Measurements from ENCODE around the gene NEURL3.

NEURL3 gene

DNA sequence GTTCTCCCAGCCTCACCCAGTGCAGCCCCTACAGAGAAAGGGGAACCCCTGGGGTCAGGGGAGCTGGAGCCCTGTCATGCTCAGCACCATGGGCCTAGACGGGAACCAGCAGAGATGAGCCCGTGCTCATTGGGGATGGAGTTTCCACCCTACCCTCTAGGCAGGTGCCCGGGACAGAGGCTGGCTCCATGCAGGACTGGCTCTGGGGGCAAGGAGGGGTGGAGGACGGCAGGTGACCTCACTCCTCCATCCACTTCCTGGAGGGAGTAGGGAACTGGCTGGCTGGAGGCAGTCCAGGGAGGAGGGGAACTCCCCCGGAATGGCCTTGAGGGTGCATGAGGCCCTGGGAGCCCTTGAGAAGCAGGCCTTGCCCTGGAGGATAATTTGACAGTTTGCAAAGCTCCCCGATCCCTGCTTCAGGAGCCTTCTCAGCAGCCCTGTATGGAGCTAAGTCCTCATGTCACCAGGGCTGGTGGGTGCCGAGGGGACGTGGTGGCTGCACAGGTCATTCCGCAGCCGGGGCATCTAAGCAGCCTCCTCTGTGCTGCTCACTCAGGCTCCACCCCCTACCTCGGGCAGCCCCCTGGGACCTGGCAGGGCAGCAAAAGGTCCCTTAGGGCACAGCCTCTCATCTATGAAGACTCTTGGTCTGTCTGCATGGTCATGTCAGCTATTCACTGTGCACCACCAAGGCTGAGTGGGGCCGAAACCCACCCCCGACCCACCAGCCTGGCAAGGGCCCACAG lies 2.1 kb downstream of the NEURL3 start:
- no peak overlapping the region for H3K4me3 ChIP-seq (ENCODE audit: low read depth, low read length)
- H3K4ac ChIP-seq (ENCODE audit: low read depth, low read length), result no peak overlapping the region
- no peaks in the 10 kb centered on the region for H3K27me3 ChIP-seq (ENCODE audit: insufficient read depth, low read length)
- H2BK5ac ChIP-seq (ENCODE audit: low read depth, low read length, poor library complexity), result no peak overlapping the region
- peaks cover 35 to 42% of the 10 kb centered on the region in 2 experiments for H3K4me1 ChIP-seq (ENCODE audit: control insufficient read depth in 1 of 2, insufficient read depth in 2 of 2, low read length in 2 of 2)
- peak overlapping the region; percentile 11 for H4K91ac ChIP-seq (ENCODE audit: low read depth, low read length)
- H4K8ac ChIP-seq (ENCODE audit: low read depth, low read length), result no peak overlapping the region
- no peak overlapping the region for H3K4me2 ChIP-seq (ENCODE audit: low read length)
- no peak for DNase-seq
- H3K9ac ChIP-seq (ENCODE audit: low read length), result no peak overlapping the region
- H3K23ac ChIP-seq (ENCODE audit: low read length), result no peak overlapping the region
- WGBS (ENCODE audit: extremely low coverage, insufficient coverage, insufficient read length), result no CpG with 5 or more reads among the region's 13 CpGs
- no peak overlapping the region for H2AK5ac ChIP-seq (ENCODE audit: low read length)
- no peak overlapping the region for H2BK12ac ChIP-seq (ENCODE audit: low read length)
- H3K79me2 ChIP-seq (ENCODE audit: control insufficient read depth, insufficient read depth, low read length, poor library complexity), result no peaks in the 10 kb centered on the region
- H2BK120ac ChIP-seq (ENCODE audit: insufficient read depth, low read length, poor library complexity), result no peak overlapping the region
- H2AFZ ChIP-seq (ENCODE audit: insufficient read depth, low read length, poor library complexity), result no peak overlapping the region
- no peaks in the 10 kb centered on the region for H3K36me3 ChIP-seq (ENCODE audit: control insufficient read depth in 1 of 2, insufficient read depth in 2 of 2, low read length in 2 of 2)
- peak overlapping the region; percentile 18 for H3K18ac ChIP-seq (ENCODE audit: low read length)
- peaks cover 12% of the 10 kb centered on the region for H3K79me1 ChIP-seq (ENCODE audit: low read length)
- H3K14ac ChIP-seq (ENCODE audit: low read length), result no peak overlapping the region
- peaks cover 2% of the 10 kb centered on the region for H3K9me3 ChIP-seq (ENCODE audit: insufficient read depth, low read depth, low read length)
- no peak overlapping the region for H4K12ac ChIP-seq (ENCODE audit: low read depth, low read length)
- no peak overlapping the region for H3K27ac ChIP-seq (ENCODE audit: low read depth, low read length)

GRCh38 chr2:96501886-96502810 lies 3.0 kb downstream of the NEURL3 start:
- Histone ChIP-seq H3K18ac (ENCODE audit: low read length) (no peak overlapping the region), H3K27ac (ENCODE audit: low read depth, low read length) (no peak overlapping the region), H3K4me3 (ENCODE audit: low read depth, low read length) (no peak overlapping the region), H3K4ac (ENCODE audit: low read depth, low read length) (no peak overlapping the region), H3K23ac (ENCODE audit: low read length) (no peak overlapping the region), H4K8ac (ENCODE audit: low read depth, low read length) (no peak overlapping the region), H2BK120ac (ENCODE audit: insufficient read depth, low read length, poor library complexity) (no peak overlapping the region), H2AK5ac (ENCODE audit: low read length) (no peak overlapping the region), H3K9ac (ENCODE audit: low read length) (no peak overlapping the region), H2BK12ac (ENCODE audit: low read length) (no peak overlapping the region), H3K14ac (ENCODE audit: low read length) (no peak overlapping the region), H4K12ac (ENCODE audit: low read depth, low read length) (no peak overlapping the region), H3K36me3 (ENCODE audit: control insufficient read depth in 1 of 2, insufficient read depth in 2 of 2, low read length in 2 of 2) (no peaks in the 10 kb centered on the region), H4K91ac (ENCODE audit: low read depth, low read length) (peak overlapping the region; percentile 11), H3K4me1 (ENCODE audit: control insufficient read depth in 1 of 2, insufficient read depth in 2 of 2, low read length in 2 of 2) (peaks cover 32 to 39% of the 10 kb centered on the region in 2 experiments), H3K4me2 (ENCODE audit: low read length) (no peak overlapping the region), H3K79me1 (ENCODE audit: low read length) (peaks cover 12% of the 10 kb centered on the region), H2BK5ac (ENCODE audit: low read depth, low read length, poor library complexity) (no peak overlapping the region), H3K27me3 (ENCODE audit: insufficient read depth, low read length) (no peaks in the 10 kb centered on the region), H3K9me3 (ENCODE audit: insufficient read depth, low read depth, low read length) (peaks cover 2% of the 10 kb centered on the region), H3K79me2 (ENCODE audit: control insufficient read depth, insufficient read depth, low read length, poor library complexity) (no peaks in the 10 kb centered on the region), H2AFZ (ENCODE audit: insufficient read depth, low read length, poor library complexity) (no peak overlapping the region)
- DNase-seq, result no peak
- no CpG with 5 or more reads among the region's 16 CpGs for WGBS (ENCODE audit: extremely low coverage, insufficient coverage, insufficient read length)

DNA sequence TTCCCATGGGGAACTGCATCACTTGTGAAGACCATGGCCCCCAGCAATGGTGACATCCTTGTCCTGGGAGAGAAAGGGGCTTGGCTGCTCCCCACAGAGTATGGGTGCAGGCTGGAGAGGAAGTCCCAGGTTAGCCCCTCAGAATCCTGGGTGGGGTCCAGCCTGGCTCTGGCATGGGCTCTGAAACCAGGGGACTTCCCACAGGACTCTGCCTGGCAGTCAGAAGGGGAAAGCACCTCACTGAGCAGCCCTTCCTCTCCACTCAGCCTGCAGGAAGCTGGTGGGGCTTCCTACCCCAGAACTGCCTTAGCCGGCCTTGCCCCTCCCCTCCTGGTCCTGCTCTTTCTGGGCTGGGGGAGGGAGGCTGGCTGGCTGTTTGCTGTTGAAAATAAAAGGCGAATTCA lies 3.7 kb downstream of the NEURL3 start:
- Histone ChIP-seq H3K14ac (ENCODE audit: low read length) (no peak overlapping the region), H4K12ac (ENCODE audit: low read depth, low read length) (no peak overlapping the region), H3K4me3 (ENCODE audit: low read depth, low read length) (no peak overlapping the region), H3K4me1 (ENCODE audit: control insufficient read depth in 1 of 2, insufficient read depth in 2 of 2, low read length in 2 of 2) (peaks cover 27 to 35% of the 10 kb centered on the region in 2 experiments), H3K79me1 (ENCODE audit: low read length) (peaks cover 10% of the 10 kb centered on the region), H3K36me3 (ENCODE audit: control insufficient read depth in 1 of 2, insufficient read depth in 2 of 2, low read length in 2 of 2) (no peaks in the 10 kb centered on the region), H3K27me3 (ENCODE audit: insufficient read depth, low read length) (no peaks in the 10 kb centered on the region), H2BK120ac (ENCODE audit: insufficient read depth, low read length, poor library complexity) (no peak overlapping the region), H3K4ac (ENCODE audit: low read depth, low read length) (no peak overlapping the region), H2AK5ac (ENCODE audit: low read length) (no peak overlapping the region), H3K23ac (ENCODE audit: low read length) (no peak overlapping the region), H4K8ac (ENCODE audit: low read depth, low read length) (no peak overlapping the region), H2BK12ac (ENCODE audit: low read length) (no peak overlapping the region), H3K27ac (ENCODE audit: low read depth, low read length) (no peak overlapping the region), H3K79me2 (ENCODE audit: control insufficient read depth, insufficient read depth, low read length, poor library complexity) (no peaks in the 10 kb centered on the region), H2BK5ac (ENCODE audit: low read depth, low read length, poor library complexity) (no peak overlapping the region), H3K18ac (ENCODE audit: low read length) (no peak overlapping the region), H4K91ac (ENCODE audit: low read depth, low read length) (no peak overlapping the region), H3K4me2 (ENCODE audit: low read length) (no peak overlapping the region), H3K9me3 (ENCODE audit: insufficient read depth, low read depth, low read length) (peaks cover 2% of the 10 kb centered on the region), H3K9ac (ENCODE audit: low read length) (no peak overlapping the region), H2AFZ (ENCODE audit: insufficient read depth, low read length, poor library complexity) (no peak overlapping the region)
- WGBS (ENCODE audit: extremely low coverage, insufficient coverage, insufficient read length), result no CpG with 5 or more reads among the region's 2 CpGs
- DNase-seq, result no peak

DNA sequence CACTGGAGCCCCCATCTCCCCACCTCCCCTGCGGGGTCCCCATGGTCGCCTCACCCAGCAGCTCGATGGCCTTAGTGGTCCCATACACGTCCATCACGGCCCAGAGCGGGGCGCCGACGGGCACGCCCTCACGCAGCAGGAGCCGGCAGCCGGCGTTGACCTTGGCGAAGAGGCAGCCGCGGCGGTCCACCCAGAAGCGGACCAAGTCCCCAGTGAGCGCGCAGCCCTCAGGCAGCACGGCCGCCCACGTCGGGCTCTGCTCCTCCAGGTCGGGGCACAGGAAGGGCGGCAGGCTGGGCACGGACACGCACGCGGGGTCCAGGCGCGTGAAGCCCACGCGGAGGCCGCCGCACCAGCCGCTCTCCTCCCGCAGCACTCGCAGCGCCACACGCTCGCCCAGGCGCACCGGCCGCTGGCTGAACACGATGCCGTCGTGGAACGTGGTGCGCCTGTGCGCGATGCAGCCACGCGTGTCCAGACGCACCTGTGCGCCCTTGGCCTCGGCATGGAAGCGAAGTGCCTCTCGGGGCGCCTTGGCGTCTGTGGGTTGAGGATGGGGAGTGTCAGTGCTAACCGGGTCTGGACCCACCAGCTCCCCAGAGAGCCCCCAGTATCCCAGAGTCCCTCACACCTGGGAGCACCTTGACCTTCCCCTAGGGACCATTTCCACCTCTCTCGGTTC lies 4.6 kb downstream of the NEURL3 start:
- no peak overlapping the region for H4K12ac ChIP-seq (ENCODE audit: low read depth, low read length)
- H3K4ac ChIP-seq (ENCODE audit: low read depth, low read length), result no peak overlapping the region
- no peak overlapping the region for H2BK120ac ChIP-seq (ENCODE audit: insufficient read depth, low read length, poor library complexity)
- H3K4me1 ChIP-seq (ENCODE audit: control insufficient read depth in 1 of 2, insufficient read depth in 2 of 2, low read length in 2 of 2), result peaks cover 20 to 28% of the 10 kb centered on the region in 2 experiments
- peaks cover 2% of the 10 kb centered on the region for H3K9me3 ChIP-seq (ENCODE audit: insufficient read depth, low read depth, low read length)
- H2BK5ac ChIP-seq (ENCODE audit: low read depth, low read length, poor library complexity), result no peak overlapping the region
- no peak overlapping the region for H4K91ac ChIP-seq (ENCODE audit: low read depth, low read length)
- no peaks in the 10 kb centered on the region for H3K27me3 ChIP-seq (ENCODE audit: insufficient read depth, low read length)
- no peak overlapping the region for H2AK5ac ChIP-seq (ENCODE audit: low read length)
- H2BK12ac ChIP-seq (ENCODE audit: low read length), result no peak overlapping the region
- no peak overlapping the region for H4K8ac ChIP-seq (ENCODE audit: low read depth, low read length)
- no peak overlapping the region for H3K14ac ChIP-seq (ENCODE audit: low read length)
- no peak overlapping the region for H3K4me3 ChIP-seq (ENCODE audit: low read depth, low read length)
- no peak overlapping the region for H3K18ac ChIP-seq (ENCODE audit: low read length)
- no peak overlapping the region for H3K9ac ChIP-seq (ENCODE audit: low read length)
- no peak overlapping the region for H3K23ac ChIP-seq (ENCODE audit: low read length)
- no peak for DNase-seq
- no CpG with 5 or more reads among the region's 64 CpGs for WGBS (ENCODE audit: extremely low coverage, insufficient coverage, insufficient read length)
- H3K4me2 ChIP-seq (ENCODE audit: low read length), result no peak overlapping the region
- peaks cover 7% of the 10 kb centered on the region for H3K79me1 ChIP-seq (ENCODE audit: low read length)
- no peak overlapping the region for H3K27ac ChIP-seq (ENCODE audit: low read depth, low read length)
- H3K36me3 ChIP-seq (ENCODE audit: control insufficient read depth in 1 of 2, insufficient read depth in 2 of 2, low read length in 2 of 2), result no peaks in the 10 kb centered on the region
- no peaks in the 10 kb centered on the region for H3K79me2 ChIP-seq (ENCODE audit: control insufficient read depth, insufficient read depth, low read length, poor library complexity)
- no peak overlapping the region for H2AFZ ChIP-seq (ENCODE audit: insufficient read depth, low read length, poor library complexity)
